K562 (cell line): ENCODE results near the gene SHC1. TPM values are rescaled to one million over a fixed set of nuclear protein-coding genes. Genes with fewer than 3 reads are reported as not detected.

Experiments used
- BDP1 ChIP-seq: IDR thresholded peaks from 3 replicates; pipeline ENCODE4 v1.6.1; 2011; ENCODE audit not compliant: insufficient read length, insufficient read depth
- BRD4 ChIP-seq: fragments of 200-600 bp; sonication (generic); IDR thresholded peaks from 2 replicates; pipeline ENCODE4 v1.6.1; 2017; ENCODE audit warnings: inconsistent platforms
- BRD9 ChIP-seq: fragments of 450-650 bp; IDR thresholded peaks from 2 replicates; pipeline ENCODE4 v1.6.1; 2018; ENCODE audit warnings: low read depth; ENCODE audit not compliant: partially characterized antibody
- CXXC5 ChIP-seq: fragments of 250-450 bp; sonication (Bioruptor Pico); IDR thresholded peaks from 2 replicates; pipeline ENCODE4 v1.8.0; 2022; ENCODE audit warnings: inconsistent platforms, mild to moderate bottlenecking, moderate library complexity
- ESRRB ChIP-seq: fragments of 250-450 bp; sonication (Bioruptor Pico); IDR thresholded peaks from 2 replicates; pipeline ENCODE4 v1.5.0; 2020; ENCODE audit warnings: mild to moderate bottlenecking, moderate library complexity, borderline replicate concordance
- FOXO4 ChIP-seq: fragments of 450-650 bp; formaldehyde crosslinking; IDR thresholded peaks from 2 replicates; pipeline ENCODE4 v1.4.0; 2020; ENCODE audit warnings: mild to moderate bottlenecking, moderate library complexity
- KDM1A ChIP-seq, 2 experiments: fragments of 450-650 bp; IDR thresholded peaks; 2 replicates each; pipeline ENCODE4 v1.6.1; 2016; ENCODE audit warnings: mild to moderate bottlenecking in 2 of 2
- POLR3G ChIP-seq: IDR thresholded peaks from 2 replicates; pipeline ENCODE4 v1.6.1; 2011; ENCODE audit not compliant: insufficient read length, insufficient replicate concordance; ENCODE audit errors: extremely low read depth
- RUNX1 ChIP-seq: sonication (generic); IDR thresholded peaks from 2 replicates; pipeline ENCODE4 v1.6.1; 2016; ENCODE audit warnings: antibody characterized with exemption, low read depth
- SAFB ChIP-seq: fragments of 200-400 bp; formaldehyde crosslinking; IDR thresholded peaks from 2 replicates; pipeline ENCODE4 v1.6.1; 2017; ENCODE audit warnings: low read depth, low read length, borderline replicate concordance
- SP2 ChIP-seq: IDR thresholded peaks from 2 replicates; pipeline ENCODE4 v1.6.1; 2011; ENCODE audit warnings: mild to moderate bottlenecking, low read depth, low read length, moderate library complexity; ENCODE audit not compliant: poor library complexity, severe bottlenecking; ENCODE audit errors: extremely low read depth
- STAT5B ChIP-seq: fragments of 250-450 bp; sonication (Bioruptor Pico); IDR thresholded peaks from 2 replicates; pipeline ENCODE4 v1.8.0; 2021; ENCODE audit warnings: mild to moderate bottlenecking, inconsistent platforms
- XRCC4 ChIP-seq: IDR thresholded peaks from one replicate; pipeline ENCODE4 v1.6.1; 2011; ENCODE audit not compliant: insufficient read depth, insufficient read length; ENCODE audit errors: extremely low read depth
- YBX1 ChIP-seq: fragments of 450-650 bp; IDR thresholded peaks from 2 replicates; pipeline ENCODE4 v1.7.1; 2016; ENCODE audit warnings: mild to moderate bottlenecking
- ZFP36 ChIP-seq: fragments of 150-350 bp; IDR thresholded peaks from 2 replicates; pipeline ENCODE4 v1.6.1; 2018; ENCODE audit warnings: low read length, low read depth; ENCODE audit not compliant: partially characterized antibody
- ZFP91 ChIP-seq: sonication (generic); formaldehyde crosslinking; IDR thresholded peaks from 2 replicates; pipeline ENCODE4 v1.8.0; 2022; ENCODE audit warnings: mild to moderate bottlenecking, missing genetic modification reagents
- ZKSCAN8 ChIP-seq: fragments of 200-800 bp; sonication (Bioruptor generic); IDR thresholded peaks from 2 replicates; pipeline ENCODE4 v1.6.1; 2016; ENCODE audit warnings: missing genetic modification characterization, missing compliant biosample characterization
- ZNF224 ChIP-seq: sonication (generic); formaldehyde crosslinking; IDR thresholded peaks from 2 replicates; pipeline ENCODE4 v1.8.0; 2022; ENCODE audit warnings: mild to moderate bottlenecking, missing genetic modification reagents
- ZNF239 ChIP-seq: fragments of 250-450 bp; sonication (Bioruptor Pico); IDR thresholded peaks from 2 replicates; pipeline ENCODE4 v1.4.0; 2020; ENCODE audit warnings: mild to moderate bottlenecking
- ZNF316 ChIP-seq: fragments of 450-650 bp; IDR thresholded peaks from 2 replicates; pipeline ENCODE4 v1.6.1; 2016
- ZNF778 ChIP-seq: fragments of 450-650 bp; formaldehyde crosslinking; IDR thresholded peaks from 2 replicates; pipeline ENCODE4 v1.4.0; 2020; ENCODE audit warnings: mild to moderate bottlenecking, moderate library complexity
- polyA plus RNA-seq, 8 experiments: library from polyadenylated mRNA; depleted of rRNA in 4 of 8; stranded (reverse) in 5 of 8; unstranded in 3 of 8; fragments of >200 nt; fragmentation: Nextera tagmentation in 2 of 8; fragmentation: Illumina TruSeq in 1 of 8; extraction: Ambion mirVana in 2 of 8; extraction: Trizol in 1 of 8; gene quantifications; 2 replicates each; pipeline versions ENCODE4 v1.2.1 to v1.2.3, GENCODE V29; 2011 to 2014; ENCODE audit warnings: inconsistent platforms in 1 of 8, missing spikeins in 1 of 8
- total RNA-seq, 7 experiments: library from RNA; depleted of rRNA in 6 of 7; stranded (reverse); fragments of >200 nt in 6 of 7; fragmentation: Illumina TruSeq in 2 of 7; extraction: Trizol in 2 of 7; gene quantifications; 2 replicates each; pipeline versions ENCODE4 v1.2.1 to v1.2.3, GENCODE V29; 2011 to 2021; ENCODE audit warnings: low replicate concordance in 1 of 7
- TF ChIP-seq, protein P1 (sequence below): sonication (generic); formaldehyde crosslinking; IDR thresholded peaks from 2 replicates; pipeline ENCODE4 v1.8.1; 2023; ENCODE audit warnings: missing genetic modification reagents, mild to moderate bottlenecking, borderline replicate concordance

SHC1 gene
- total and polyA plus RNA-seq, 9 of the 15 experiments (the other 6 are each of a cell fraction or from before 2014, with no cell fraction given): 4.1 to 113 (median 51.9) TPM

- TF ChIP-seq, protein P1, sequence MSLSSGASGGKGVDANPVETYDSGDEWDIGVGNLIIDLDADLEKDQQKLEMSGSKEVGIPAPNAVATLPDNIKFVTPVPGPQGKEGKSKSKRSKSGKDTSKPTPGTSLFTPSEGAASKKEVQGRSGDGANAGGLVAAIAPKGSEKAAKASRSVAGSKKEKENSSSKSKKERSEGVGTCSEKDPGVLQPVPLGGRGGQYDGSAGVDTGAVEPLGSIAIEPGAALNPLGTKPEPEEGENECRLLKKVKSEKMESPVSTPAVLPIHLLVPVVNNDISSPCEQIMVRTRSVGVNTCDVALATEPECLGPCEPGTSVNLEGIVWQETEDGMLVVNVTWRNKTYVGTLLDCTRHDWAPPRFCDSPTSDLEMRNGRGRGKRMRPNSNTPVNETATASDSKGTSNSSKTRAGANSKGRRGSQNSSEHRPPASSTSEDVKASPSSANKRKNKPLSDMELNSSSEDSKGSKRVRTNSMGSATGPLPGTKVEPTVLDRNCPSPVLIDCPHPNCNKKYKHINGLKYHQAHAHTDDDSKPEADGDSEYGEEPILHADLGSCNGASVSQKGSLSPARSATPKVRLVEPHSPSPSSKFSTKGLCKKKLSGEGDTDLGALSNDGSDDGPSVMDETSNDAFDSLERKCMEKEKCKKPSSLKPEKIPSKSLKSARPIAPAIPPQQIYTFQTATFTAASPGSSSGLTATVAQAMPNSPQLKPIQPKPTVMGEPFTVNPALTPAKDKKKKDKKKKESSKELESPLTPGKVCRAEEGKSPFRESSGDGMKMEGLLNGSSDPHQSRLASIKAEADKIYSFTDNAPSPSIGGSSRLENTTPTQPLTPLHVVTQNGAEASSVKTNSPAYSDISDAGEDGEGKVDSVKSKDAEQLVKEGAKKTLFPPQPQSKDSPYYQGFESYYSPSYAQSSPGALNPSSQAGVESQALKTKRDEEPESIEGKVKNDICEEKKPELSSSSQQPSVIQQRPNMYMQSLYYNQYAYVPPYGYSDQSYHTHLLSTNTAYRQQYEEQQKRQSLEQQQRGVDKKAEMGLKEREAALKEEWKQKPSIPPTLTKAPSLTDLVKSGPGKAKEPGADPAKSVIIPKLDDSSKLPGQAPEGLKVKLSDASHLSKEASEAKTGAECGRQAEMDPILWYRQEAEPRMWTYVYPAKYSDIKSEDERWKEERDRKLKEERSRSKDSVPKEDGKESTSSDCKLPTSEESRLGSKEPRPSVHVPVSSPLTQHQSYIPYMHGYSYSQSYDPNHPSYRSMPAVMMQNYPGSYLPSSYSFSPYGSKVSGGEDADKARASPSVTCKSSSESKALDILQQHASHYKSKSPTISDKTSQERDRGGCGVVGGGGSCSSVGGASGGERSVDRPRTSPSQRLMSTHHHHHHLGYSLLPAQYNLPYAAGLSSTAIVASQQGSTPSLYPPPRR: no peak
- no peak for TF ChIP-seq STAT5B (CRISPR knock-in tag)
- no peak for TF ChIP-seq ZFP36
- TF ChIP-seq BDP1: no peak
- TF ChIP-seq BRD9: peak; percentile 46
- TF ChIP-seq ZKSCAN8 (CRISPR knock-in tag): no peak
- peak; percentile 100 for TF ChIP-seq SAFB
- TF ChIP-seq POLR3G: no peak
- TF ChIP-seq XRCC4: no peak
- TF ChIP-seq RUNX1: no peak
- no peak for TF ChIP-seq FOXO4 (CRISPR knock-in tag)
- TF ChIP-seq ZNF778: no peak
- peak in 1 of 2 experiments; percentile 92; a peak in 2 of 4 replicates for TF ChIP-seq KDM1A (IDR thresholded peaks at IDR 0.05)
- TF ChIP-seq SP2: peak; percentile 83
- TF ChIP-seq CXXC5 (CRISPR knock-in tag): peak; percentile 49
- peak; percentile 97 for TF ChIP-seq BRD4
- no peak for TF ChIP-seq ZNF224 (CRISPR knock-in tag)
- no peak for TF ChIP-seq ZNF316
- TF ChIP-seq ESRRB (CRISPR knock-in tag): no peak
- no peak for TF ChIP-seq ZFP91
- TF ChIP-seq YBX1: no peak
- no peak for TF ChIP-seq ZNF239 (CRISPR knock-in tag)
Observed at GRCh38 chr1:155001675-155002463, 31.3 kb upstream of the SHC1 start (continued).
